Nephron (organoid): Measurements from ENCODE around the gene MTF2.
A peak's percentile ranks its signal among the peaks of the same experiment; 100 is the strongest.

Experiments used
- H3K27ac Mint-ChIP-seq, 3 experiments: 2 replicates each; pipeline ENCODE4 v1.8.0; 2020; ENCODE audit warnings: mixed read lengths in 3 of 3, mild to moderate bottlenecking in 2 of 3, moderate library complexity in 1 of 3
- H3K27me3 Mint-ChIP-seq: 2 replicates; pipeline ENCODE4 v1.8.0; 2021; ENCODE audit warnings: low read depth, mild to moderate bottlenecking, moderate library complexity, mixed read lengths
- H3K36me3 Mint-ChIP-seq: 2 replicates; pipeline ENCODE4 v1.8.0; 2020; ENCODE audit warnings: low read depth, mixed read lengths
- H3K4me1 Mint-ChIP-seq: 2 replicates; pipeline ENCODE4 v1.8.0; 2020; ENCODE audit warnings: mixed read lengths
- H3K4me3 Mint-ChIP-seq, 3 experiments: 2 replicates each; pipeline ENCODE4 v1.8.0; 2020; ENCODE audit warnings: mild to moderate bottlenecking in 3 of 3, mixed read lengths in 3 of 3, moderate library complexity in 2 of 3
- H3K9me3 Mint-ChIP-seq: 2 replicates; pipeline ENCODE4 v1.8.0; 2020; ENCODE audit warnings: mixed read lengths
- TF ChIP-seq, protein P1 (sequence below), 3 experiments: fragments of 200-600 bp; sonication (generic); IDR thresholded peaks; one replicate each; pipeline ENCODE4 v1.5.0; 2021; ENCODE audit warnings: antibody characterized with exemption in 3 of 3; ENCODE audit not compliant: unreplicated experiment in 3 of 3

MTF2 gene

GRCh38 chr1:93136445-93136844 lies 57.4 kb downstream of the MTF2 start:
- Mint-ChIP-seq H3K4me3 (no peak overlapping the region), H3K36me3 (peaks cover 47% of the 10 kb centered on the region), H3K9me3 (no peaks in the 10 kb centered on the region), H3K4me1 (no peaks in the 10 kb centered on the region), H3K27me3 (no peaks in the 10 kb centered on the region), H3K27ac (no peak overlapping the region)
- TF ChIP-seq, protein P1, sequence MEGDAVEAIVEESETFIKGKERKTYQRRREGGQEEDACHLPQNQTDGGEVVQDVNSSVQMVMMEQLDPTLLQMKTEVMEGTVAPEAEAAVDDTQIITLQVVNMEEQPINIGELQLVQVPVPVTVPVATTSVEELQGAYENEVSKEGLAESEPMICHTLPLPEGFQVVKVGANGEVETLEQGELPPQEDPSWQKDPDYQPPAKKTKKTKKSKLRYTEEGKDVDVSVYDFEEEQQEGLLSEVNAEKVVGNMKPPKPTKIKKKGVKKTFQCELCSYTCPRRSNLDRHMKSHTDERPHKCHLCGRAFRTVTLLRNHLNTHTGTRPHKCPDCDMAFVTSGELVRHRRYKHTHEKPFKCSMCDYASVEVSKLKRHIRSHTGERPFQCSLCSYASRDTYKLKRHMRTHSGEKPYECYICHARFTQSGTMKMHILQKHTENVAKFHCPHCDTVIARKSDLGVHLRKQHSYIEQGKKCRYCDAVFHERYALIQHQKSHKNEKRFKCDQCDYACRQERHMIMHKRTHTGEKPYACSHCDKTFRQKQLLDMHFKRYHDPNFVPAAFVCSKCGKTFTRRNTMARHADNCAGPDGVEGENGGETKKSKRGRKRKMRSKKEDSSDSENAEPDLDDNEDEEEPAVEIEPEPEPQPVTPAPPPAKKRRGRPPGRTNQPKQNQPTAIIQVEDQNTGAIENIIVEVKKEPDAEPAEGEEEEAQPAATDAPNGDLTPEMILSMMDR (IDR thresholded peaks at IDR 0.05; ENCODE audit: unreplicated experiment in 3 of 3): no peak

DNA sequence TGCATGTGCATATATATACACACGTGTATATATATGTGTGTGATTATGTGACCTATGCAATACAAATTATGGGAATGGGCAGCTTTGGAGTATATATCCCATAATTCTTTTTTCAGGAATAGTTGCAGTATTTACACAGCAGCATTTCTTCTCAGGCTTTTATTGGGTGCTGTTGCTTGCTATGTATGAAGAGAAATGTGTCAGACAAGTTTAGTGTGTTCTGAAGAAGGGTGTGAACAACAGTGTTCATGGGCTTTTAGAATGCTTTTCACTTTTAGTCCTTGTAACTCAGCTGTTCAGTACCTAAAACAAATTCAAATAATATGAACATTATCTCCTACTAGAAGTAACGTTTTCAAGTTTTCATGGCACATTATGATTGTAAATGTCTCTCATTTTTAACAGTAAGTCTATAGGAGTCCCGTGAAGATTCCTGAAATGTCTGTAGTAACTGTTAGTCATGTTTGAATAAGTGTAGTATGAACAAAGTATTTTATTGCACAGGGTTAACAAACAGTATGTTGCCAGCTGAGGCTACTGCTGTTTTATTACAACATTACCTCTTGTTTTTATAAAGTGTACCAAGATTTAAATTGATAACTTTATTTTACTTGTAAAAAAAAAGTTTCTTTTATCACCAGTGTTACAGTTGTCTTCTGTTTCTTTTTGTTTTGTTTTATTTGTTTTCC lies 58.7 kb downstream of the MTF2 start:
- H3K36me3 Mint-ChIP-seq: peaks cover 51% of the 10 kb centered on the region
- H3K4me1 Mint-ChIP-seq: no peaks in the 10 kb centered on the region
- TF ChIP-seq, protein P1 (IDR thresholded peaks at IDR 0.05; ENCODE audit: unreplicated experiment in 3 of 3): no peak
- H3K27me3 Mint-ChIP-seq: no peaks in the 10 kb centered on the region
- no peak overlapping the region for H3K4me3 Mint-ChIP-seq
- H3K27ac Mint-ChIP-seq: no peak overlapping the region
- H3K9me3 Mint-ChIP-seq: no peaks in the 10 kb centered on the region

- H3K4me3 Mint-ChIP-seq: no peak overlapping the region
- H3K27ac Mint-ChIP-seq: no peak overlapping the region
- peaks cover 46% of the 10 kb centered on the region for H3K36me3 Mint-ChIP-seq
- H3K4me1 Mint-ChIP-seq: no peaks in the 10 kb centered on the region
- no peaks in the 10 kb centered on the region for H3K9me3 Mint-ChIP-seq
- H3K27me3 Mint-ChIP-seq: no peaks in the 10 kb centered on the region
- TF ChIP-seq, protein P1 (IDR thresholded peaks at IDR 0.05; ENCODE audit: unreplicated experiment in 3 of 3): no peak
These were observed 61.0 kb downstream of the MTF2 start for GRCh38 chr1:93140106-93140505.

- Mint-ChIP-seq H3K4me3 (no peak overlapping the region), H3K27me3 (no peaks in the 10 kb centered on the region), H3K36me3 (peaks cover 33% of the 10 kb centered on the region), H3K9me3 (no peaks in the 10 kb centered on the region), H3K27ac (peak overlapping the region; percentile 38 to 85 (median 79)), H3K4me1 (no peaks in the 10 kb centered on the region)
- TF ChIP-seq, protein P1 (IDR thresholded peaks at IDR 0.05; ENCODE audit: unreplicated experiment in 3 of 3): no peak
These were observed 63.1 kb downstream of the MTF2 start for GRCh38 chr1:93142161-93142560.

DNA sequence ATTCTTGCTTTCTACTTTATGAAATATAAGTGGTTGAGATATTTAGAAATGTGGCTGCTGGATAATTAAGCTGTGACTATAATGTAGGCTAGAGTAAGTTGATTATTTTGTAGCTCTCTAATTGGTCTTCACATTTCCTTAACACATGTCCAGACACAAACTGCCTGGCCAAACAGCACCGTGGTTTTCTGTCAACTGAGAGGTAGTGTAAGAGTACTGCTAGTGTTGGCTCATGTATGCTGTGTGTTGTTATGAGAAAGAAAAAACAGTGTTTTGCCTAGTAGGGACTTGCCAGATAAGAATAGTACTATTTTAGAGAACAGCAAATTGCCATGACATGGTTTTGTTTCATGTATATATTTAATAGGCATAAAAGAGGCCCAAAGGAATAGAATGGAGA lies 64.1 kb downstream of the MTF2 start:
- H3K4me3 Mint-ChIP-seq: no peak overlapping the region
- peak overlapping the region; percentile 38 to 85 (median 65) for H3K27ac Mint-ChIP-seq
- no peaks in the 10 kb centered on the region for H3K9me3 Mint-ChIP-seq
- no peaks in the 10 kb centered on the region for H3K27me3 Mint-ChIP-seq
- TF ChIP-seq, protein P1 (IDR thresholded peaks at IDR 0.05; ENCODE audit: unreplicated experiment in 3 of 3): no peak
- peaks cover 38% of the 10 kb centered on the region for H3K36me3 Mint-ChIP-seq
- H3K4me1 Mint-ChIP-seq: no peaks in the 10 kb centered on the region

DNA sequence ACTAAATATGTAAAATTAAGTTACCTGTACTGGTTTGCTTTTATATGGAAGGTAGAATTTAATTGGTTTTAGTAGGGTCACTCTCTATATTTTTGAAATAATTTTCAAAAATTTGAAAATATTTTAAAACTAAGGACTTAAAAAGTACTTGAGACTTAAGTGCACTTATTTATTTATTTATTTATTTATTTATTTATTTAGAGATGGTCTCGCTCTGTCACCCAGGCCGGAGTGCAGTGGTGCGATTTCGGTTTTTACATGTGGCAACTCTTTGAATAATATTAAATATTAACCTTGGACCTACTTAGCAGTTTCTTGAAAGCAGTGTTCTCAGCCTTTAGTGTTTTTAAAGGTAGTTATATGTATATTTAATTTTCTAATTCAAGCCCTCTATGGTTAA lies 64.7 kb downstream of the MTF2 start:
- H3K36me3 Mint-ChIP-seq: peaks cover 38% of the 10 kb centered on the region
- no peaks in the 10 kb centered on the region for H3K27me3 Mint-ChIP-seq
- no peak overlapping the region for H3K27ac Mint-ChIP-seq
- H3K4me3 Mint-ChIP-seq: no peak overlapping the region
- TF ChIP-seq, protein P1 (IDR thresholded peaks at IDR 0.05; ENCODE audit: unreplicated experiment in 3 of 3): no peak
- H3K9me3 Mint-ChIP-seq: no peaks in the 10 kb centered on the region
- no peaks in the 10 kb centered on the region for H3K4me1 Mint-ChIP-seq
